Measurements from ENCODE around the gene DIPK1B. TPM values are rescaled to one million over a fixed set of nuclear protein-coding genes. Genes with fewer than 3 reads are reported as not detected.

The DIPK1B gene
- total and polyA plus RNA-seq, 2 donors (not counting 3 experiments of a cell fraction or from before 2014, with no cell fraction given), result 253 to 441 TPM

GRCh38 chr9:136746155-136746490, 33.8 kb downstream of the DIPK1B start:
- no peaks in the 10 kb centered on the region for H3K4me1 ChIP-seq (ENCODE audit: control insufficient read depth, extremely low read depth, insufficient read depth, low read length)
- BruUV-seq (replicated peaks), result no TSS peak
- no peak for TF ChIP-seq MAX (IDR thresholded peaks at IDR 0.05; ENCODE audit: insufficient read depth, insufficient read length)
- no peak for TF ChIP-seq POLR2AphosphoS5 (IDR thresholded peaks at IDR 0.05; ENCODE audit: insufficient read depth, low read depth, low read length)
- TF ChIP-seq FOS (IDR thresholded peaks at IDR 0.05; ENCODE audit: borderline replicate concordance, insufficient read depth, low read length), result no peak
- no peak for TF ChIP-seq POLR2A (IDR thresholded peaks at IDR 0.05; ENCODE audit: low read depth, low read length)
- no peak overlapping the region for H3K27ac ChIP-seq (ENCODE audit: insufficient read depth, low read depth, low read length)
- H3K36me3 ChIP-seq (ENCODE audit: control insufficient read depth in 2 of 2, extremely low read depth in 1 of 2, insufficient read depth in 2 of 2, low read length in 2 of 2), result no peaks in the 10 kb centered on the region
- H3K9me1 ChIP-seq (replicated peaks; ENCODE audit: control insufficient read depth, extremely low read depth, insufficient read depth, low read length), result no peaks in the 10 kb centered on the region
- intact Hi-C loops (cut with micrococcal nuclease) (no loop called here), dilution Hi-C loops (cut with MboI; ENCODE audit: extremely low pct_ligation_motif_present, low sequenced_read_pairs) (no loop called here)
- H3K9me3 ChIP-seq (replicated peaks; ENCODE audit: control insufficient read depth, insufficient read depth, low read length), result no peaks in the 10 kb centered on the region
- H4K20me1 ChIP-seq (replicated peaks; ENCODE audit: control insufficient read depth, extremely low read depth, insufficient read depth, low read length), result no peaks in the 10 kb centered on the region
- no peak overlapping the region for H3K4me3 ChIP-seq (replicated peaks in 1 of 3; ENCODE audit: insufficient read depth in 1 of 3, low read depth in 1 of 3, low read length in 3 of 3)
- DNase-seq (ENCODE audit: low read depth, low spot score) (no peak), FAIRE-seq (no peak)
- ChIA-PET CTCF (interaction anchor here (1.3 to 6.0 kb wide), 3 partner anchors 12 to 17 kb away, joined by 3 to 31 read pairs (median 3); partner anchors contain the start of gene LCN8), POLR2A (interaction anchor here (0.6 to 1.3 kb wide), 2 partner anchors 18 to 36 kb away, joined by 3 to 9 read pairs; no protein-coding TSS in a partner anchor)
- H3K79me2 ChIP-seq (ENCODE audit: control insufficient read depth, insufficient read depth, low read length), result no peaks in the 10 kb centered on the region
- H3K9ac ChIP-seq (replicated peaks; ENCODE audit: extremely low read depth, insufficient read depth, low read length), result no peak overlapping the region
- peaks cover 2 to 5% of the 10 kb centered on the region in 2 experiments for H3K27me3 ChIP-seq (ENCODE audit: control insufficient read depth in 2 of 2, insufficient read depth in 2 of 2, low read length in 2 of 2)
- H2AFZ ChIP-seq (ENCODE audit: low read depth, low read length), result no peak overlapping the region
- no peak overlapping the region for H3K4me2 ChIP-seq (ENCODE audit: insufficient read depth, low read length)

GRCh38 chr9:136746621-136747020, 34.2 kb downstream of the DIPK1B start:
- H2AFZ ChIP-seq (ENCODE audit: low read depth, low read length), result no peak overlapping the region
- dilution Hi-C loops (cut with MboI; ENCODE audit: extremely low pct_ligation_motif_present, low sequenced_read_pairs), result no loop called here
- H3K9me3 ChIP-seq (replicated peaks; ENCODE audit: control insufficient read depth, insufficient read depth, low read length), result no peaks in the 10 kb centered on the region
- CTCF ChIA-PET, result interaction anchor here (6.0 kb wide), 1 partner anchor 17 kb away, joined by 31 read pairs; no protein-coding TSS in a partner anchor
- H3K27me3 ChIP-seq (ENCODE audit: control insufficient read depth in 2 of 2, insufficient read depth in 2 of 2, low read length in 2 of 2), result peaks cover 5% of the 10 kb centered on the region in 2 experiments
- no peak overlapping the region for H3K4me2 ChIP-seq (ENCODE audit: insufficient read depth, low read length)
- no peak overlapping the region for H3K27ac ChIP-seq (ENCODE audit: insufficient read depth, low read depth, low read length)
- H3K4me3 ChIP-seq (replicated peaks in 1 of 3; ENCODE audit: insufficient read depth in 1 of 3, low read depth in 1 of 3, low read length in 3 of 3), result no peak overlapping the region
- TF ChIP-seq MYC (IDR thresholded peaks at IDR 0.05; ENCODE audit: low read depth, low read length) (no peak), CTCF (IDR thresholded peaks at IDR 0.05; ENCODE audit: extremely low read depth in 1 of 2, insufficient read depth in 1 of 2, low read depth in 1 of 2, low read length in 2 of 2) (no peak), JUN (IDR thresholded peaks at IDR 0.05; ENCODE audit: borderline replicate concordance, insufficient read depth, insufficient read length, low read depth) (no peak), POLR2A (IDR thresholded peaks at IDR 0.05; ENCODE audit: low read depth, low read length) (no peak)
- POLR2A ChIA-PET, result no interaction called here
- no peak overlapping the region for H3K9ac ChIP-seq (replicated peaks; ENCODE audit: extremely low read depth, insufficient read depth, low read length)
- no peaks in the 10 kb centered on the region for H3K36me3 ChIP-seq (ENCODE audit: control insufficient read depth in 2 of 2, extremely low read depth in 1 of 2, insufficient read depth in 2 of 2, low read length in 2 of 2)
- DNase-seq (ENCODE audit: low read depth, low spot score) (no peak), FAIRE-seq (no peak)
- H3K4me1 ChIP-seq (ENCODE audit: control insufficient read depth, extremely low read depth, insufficient read depth, low read length), result no peaks in the 10 kb centered on the region
- BruUV-seq (replicated peaks), result no TSS peak
- no peaks in the 10 kb centered on the region for H3K79me2 ChIP-seq (ENCODE audit: control insufficient read depth, insufficient read depth, low read length)
- H3K9me1 ChIP-seq (replicated peaks; ENCODE audit: control insufficient read depth, extremely low read depth, insufficient read depth, low read length), result no peaks in the 10 kb centered on the region
- intact Hi-C loops (cut with micrococcal nuclease), result no loop called here
- H4K20me1 ChIP-seq (replicated peaks; ENCODE audit: control insufficient read depth, extremely low read depth, insufficient read depth, low read length), result no peaks in the 10 kb centered on the region
